Left ventricle myocardium inferior (tissue), 1 donor: ENCODE results near the gene CWF19L1. TPM values are rescaled to one million over a fixed set of nuclear protein-coding genes. Genes with fewer than 3 reads are reported as not detected.
A peak's percentile ranks its signal among the peaks of the same experiment; 100 is the strongest.
"Not testable (repeated sequence)": the region's sequence is repeated elsewhere in the genome, so short reads cannot be mapped to it uniquely, and the experiment has no call there.

Experiments used
- DNase-seq: peaks from one replicate; pipeline ENCODE4 v3.0.0-alpha.2; 2020
- H3K27ac ChIP-seq: fragments of 200-600 bp; replicated peaks from 2 replicates; pipeline ENCODE4 v1.8.0; 2021
- H3K27me3 ChIP-seq: fragments of 200-600 bp; 2 replicates; pipeline ENCODE4 v1.8.0; 2021; ENCODE audit warnings: low read depth
- H3K36me3 ChIP-seq: fragments of 200-600 bp; 2 replicates; pipeline ENCODE4 v1.8.0; 2021
- H3K4me1 ChIP-seq: fragments of 200-600 bp; 2 replicates; pipeline ENCODE4 v1.8.0; 2021
- H3K4me3 ChIP-seq: fragments of 200-600 bp; 2 replicates; pipeline ENCODE4 v1.8.0; 2021; ENCODE audit warnings: mild to moderate bottlenecking, moderate library complexity
- H3K9me3 ChIP-seq: fragments of 200-600 bp; replicated peaks from 2 replicates; pipeline ENCODE4 v1.8.0; 2021
- CTCF ChIP-seq: fragments of 200-600 bp; IDR thresholded peaks from 2 replicates; pipeline ENCODE4 v1.8.0; 2021; ENCODE audit warnings: antibody characterized with exemption, mild to moderate bottlenecking, borderline replicate concordance
- intact Hi-C: fragments of 100-400 bp; cut with micrococcal nuclease; formaldehyde crosslinking; loops from one replicate; pipeline ENCODE4 v1.11.0; 2022
- total RNA-seq: library from RNA; stranded (reverse); fragmentation: NEBNext Ultra II Directional; extraction: Animal tissue kit (Norgen Biotek cat#: 25700); gene quantifications from one replicate; pipeline ENCODE4 v1.2.1, GENCODE V29; 2021
- donor health status: DM: no; HTN: yes; CAD: no; lungs with severe emphysema.

Gene CWF19L1
- total RNA-seq, 1 donor from 2014 or later: 12.6 TPM

- Histone ChIP-seq H3K27ac (no peak overlapping the region), H3K27me3 (no peaks in the 10 kb centered on the region), H3K4me1 (peaks cover 54% of the 10 kb centered on the region), H3K9me3 (no peaks in the 10 kb centered on the region), H3K4me3 (no peak overlapping the region), H3K36me3 (peaks cover 29% of the 10 kb centered on the region)
- intact Hi-C loops: no loop called here
- TF ChIP-seq CTCF: no peak
- no peak for DNase-seq
Observed at GRCh38 chr10:100282907-100283306, 15.5 kb upstream of the CWF19L1 start.

GRCh38 chr10:100276971-100277370, 9.5 kb upstream of the CWF19L1 start:
- peaks cover 53% of the 10 kb centered on the region for H3K36me3 ChIP-seq
- DNase-seq, H3K4me1 ChIP-seq, H3K27me3 ChIP-seq, H3K27ac ChIP-seq, H3K9me3 ChIP-seq, H3K4me3 ChIP-seq, intact Hi-C loops: not testable (repeated sequence)

- Histone ChIP-seq H3K27me3 (no peaks in the 10 kb centered on the region), H3K27ac (no peak overlapping the region), H3K4me1 (peaks cover 33% of the 10 kb centered on the region), H3K4me3 (peak overlapping the region; percentile 96), H3K36me3 (peaks cover 2% of the 10 kb centered on the region), H3K9me3 (no peaks in the 10 kb centered on the region)
- no peak for TF ChIP-seq CTCF
- DNase-seq: no peak
- intact Hi-C loops: no loop called here
Observed at GRCh38 chr10:100265821-100266485, 1.5 kb downstream of the CWF19L1 start.

- no peak for TF ChIP-seq CTCF
- H3K36me3 ChIP-seq: peaks cover 97% of the 10 kb centered on the region
Observed at GRCh38 chr10:100254191-100254590, 13.2 kb downstream of the CWF19L1 start.

GRCh38 chr10:100253041-100253440, 14.4 kb downstream of the CWF19L1 start:
- no peak for DNase-seq
- Histone ChIP-seq H3K27ac (no peak overlapping the region), H3K9me3 (no peaks in the 10 kb centered on the region), H3K36me3 (peaks cover 98% of the 10 kb centered on the region), H3K4me1 (no peaks in the 10 kb centered on the region), H3K4me3 (no peak overlapping the region), H3K27me3 (no peaks in the 10 kb centered on the region)
- TF ChIP-seq CTCF: no peak
- intact Hi-C loops: no loop called here

More at GRCh38 chr10:100254191-100254590, 13.2 kb downstream of the CWF19L1 start:
- no peak for DNase-seq
- intact Hi-C loops: no loop called here
- Histone ChIP-seq H3K27ac (no peak overlapping the region), H3K27me3 (no peaks in the 10 kb centered on the region), H3K4me1 (no peaks in the 10 kb centered on the region), H3K4me3 (no peak overlapping the region), H3K9me3 (no peaks in the 10 kb centered on the region)

- Histone ChIP-seq H3K4me1 (peaks cover 3% of the 10 kb centered on the region), H3K27ac (peak overlapping the region; percentile 32), H3K36me3 (peaks cover 98% of the 10 kb centered on the region), H3K9me3 (no peaks in the 10 kb centered on the region), H3K27me3 (no peaks in the 10 kb centered on the region), H3K4me3 (no peak overlapping the region)
- intact Hi-C loops: no loop called here
- TF ChIP-seq CTCF: no peak
- no peak for DNase-seq
Observed at GRCh38 chr10:100248820-100249219, 18.6 kb downstream of the CWF19L1 start.
